ENCODE results near the gene OTULIN.
A peak's percentile ranks its signal among the peaks of the same experiment; 100 is the strongest.

OTULIN gene

GRCh38 chr5:14713476-14714390 is 49.2 kb downstream of the OTULIN start:
- TF ChIP-seq CTCF (conservative IDR thresholded peaks at IDR 0.05), result no peak
- H3K27ac ChIP-seq, result peak overlapping the region; percentile 96

GRCh38 chr5:14714706-14715105 is 50.2 kb downstream of the OTULIN start:
- no peak for TF ChIP-seq CTCF (conservative IDR thresholded peaks at IDR 0.05)
- peak overlapping the region; percentile 96 for H3K27ac ChIP-seq

- H3K27ac ChIP-seq, result peak overlapping the region; percentile 96
- no peak for TF ChIP-seq CTCF (conservative IDR thresholded peaks at IDR 0.05)
Observed at GRCh38 chr5:14715481-14715880, 51.0 kb downstream of the OTULIN start.

- H3K27ac ChIP-seq, result peak overlapping the region; percentile 96
- TF ChIP-seq CTCF (conservative IDR thresholded peaks at IDR 0.05), result no peak
Observed at GRCh38 chr5:14716755-14717752, 52.5 kb downstream of the OTULIN start.

GRCh38 chr5:14718778-14719177 is 54.3 kb downstream of the OTULIN start:
- TF ChIP-seq CTCF (conservative IDR thresholded peaks at IDR 0.05), result no peak
- peak overlapping the region; percentile 96 for H3K27ac ChIP-seq

- H3K27ac ChIP-seq, result peak overlapping the region; percentile 57
- no peak for TF ChIP-seq CTCF (conservative IDR thresholded peaks at IDR 0.05)
Observed at GRCh38 chr5:14720236-14720923, 55.9 kb downstream of the OTULIN start.
